MM.1S (cell line): ENCODE results near the gene CLSTN1.
"Not testable (repeated sequence)": the region's sequence is repeated elsewhere in the genome, so short reads cannot be mapped to it uniquely, and the experiment has no call there.

Experiments
- DNase-seq: peaks from one replicate; pipeline ENCODE4 v3.0.0-alpha.2; 2015
- H2AFZ ChIP-seq: fragments of 300-600 bp; sonication (generic); 2 replicates; pipeline ENCODE4 v1.6.0; 2016; ENCODE audit warnings: antibody characterized with exemption, low read length
- H3F3A ChIP-seq: fragments of 300-600 bp; sonication (generic); 2 replicates; pipeline ENCODE4 v1.6.1; 2016; ENCODE audit warnings: mild to moderate bottlenecking, antibody characterized with exemption, low read length, moderate library complexity, mixed read lengths; ENCODE audit not compliant: insufficient read depth
- H3K27ac ChIP-seq: fragments of 300-600 bp; sonication (generic); 2 replicates; pipeline ENCODE4 v1.5.1; 2016; ENCODE audit warnings: mild to moderate bottlenecking, low read length
- H3K27me3 ChIP-seq: fragments of 300-600 bp; sonication (generic); replicated peaks from 2 replicates; pipeline ENCODE4 v1.6.0; 2016; ENCODE audit warnings: low read length; ENCODE audit not compliant: insufficient read depth
- H3K36me3 ChIP-seq: fragments of 300-600 bp; sonication (generic); replicated peaks from 2 replicates; pipeline ENCODE4 v1.6.1; 2016; ENCODE audit warnings: mild to moderate bottlenecking, low read length, mixed read lengths; ENCODE audit not compliant: insufficient read depth
- H3K4me1 ChIP-seq: fragments of 300-600 bp; sonication (generic); 2 replicates; pipeline ENCODE4 v1.6.1; 2016; ENCODE audit warnings: low read length, mixed read lengths
- H3K4me2 ChIP-seq: fragments of 300-600 bp; sonication (generic); 2 replicates; pipeline ENCODE4 v1.6.0; 2016; ENCODE audit warnings: low read depth, low read length
- H3K4me3 ChIP-seq: fragments of 300-600 bp; sonication (generic); 2 replicates; pipeline ENCODE4 v1.5.1; 2016; ENCODE audit warnings: low read length, mixed read lengths
- H3K79me2 ChIP-seq: fragments of 300-600 bp; sonication (generic); 2 replicates; pipeline ENCODE4 v1.6.1; 2016; ENCODE audit warnings: mixed run types, low read length, mixed read lengths
- H3K9ac ChIP-seq: fragments of 300-600 bp; sonication (generic); 2 replicates; pipeline ENCODE4 v1.6.1; 2016; ENCODE audit warnings: low read length, mixed read lengths
- H3K9me2 ChIP-seq: fragments of 300-600 bp; sonication (generic); replicated peaks from 2 replicates; pipeline ENCODE4 v1.6.1; 2016; ENCODE audit warnings: mild to moderate bottlenecking, low read length, mixed read lengths; ENCODE audit not compliant: insufficient read depth
- H3K9me3 ChIP-seq: fragments of 300-600 bp; sonication (generic); replicated peaks from 2 replicates; pipeline ENCODE4 v1.6.1; 2016; ENCODE audit warnings: mild to moderate bottlenecking, low read length, mixed read lengths; ENCODE audit not compliant: insufficient read depth
- H4K20me1 ChIP-seq: fragments of 300-600 bp; sonication (generic); 2 replicates; pipeline ENCODE4 v1.6.1; 2016; ENCODE audit warnings: mild to moderate bottlenecking, low read length, moderate library complexity, mixed read lengths; ENCODE audit not compliant: insufficient read depth
- CTCF ChIP-seq: fragments of 300-600 bp; sonication (generic); IDR thresholded peaks from 2 replicates; pipeline ENCODE4 v1.5.1; 2016; ENCODE audit warnings: antibody characterized with exemption, low read length, mixed read lengths
- EZH2 ChIP-seq: fragments of 300-600 bp; sonication (generic); optimal IDR thresholded peaks from 2 replicates; pipeline ENCODE3; 2017; ENCODE audit warnings: low read depth, mild to moderate bottlenecking, antibody characterized with exemption, low read length, mixed read lengths
- EZH2phosphoT487 ChIP-seq: fragments of 300-600 bp; sonication (generic); IDR thresholded peaks from 2 replicates; pipeline ENCODE4 v1.6.1; 2018; ENCODE audit warnings: antibody characterized with exemption, low read length

Gene CLSTN1

GRCh38 chr1:9766759-9767442 lies 56.9 kb downstream of the CLSTN1 start:
- Histone ChIP-seq H3K27ac (no peak overlapping the region), H3K9ac (no peak overlapping the region), H3K36me3 (no peaks in the 10 kb centered on the region), H3K79me2 (peaks cover 42% of the 10 kb centered on the region), H4K20me1 (no peaks in the 10 kb centered on the region), H2AFZ (no peak overlapping the region), H3K4me3 (no peak overlapping the region), H3K4me2 (no peak overlapping the region), H3F3A (no peaks in the 10 kb centered on the region), H3K9me2 (no peaks in the 10 kb centered on the region), H3K9me3 (no peaks in the 10 kb centered on the region), H3K4me1 (no peaks in the 10 kb centered on the region), H3K27me3 (no peaks in the 10 kb centered on the region)
- no peak for DNase-seq
- TF ChIP-seq CTCF (no peak), EZH2phosphoT487 (no peak), EZH2 (no peak)

DNA sequence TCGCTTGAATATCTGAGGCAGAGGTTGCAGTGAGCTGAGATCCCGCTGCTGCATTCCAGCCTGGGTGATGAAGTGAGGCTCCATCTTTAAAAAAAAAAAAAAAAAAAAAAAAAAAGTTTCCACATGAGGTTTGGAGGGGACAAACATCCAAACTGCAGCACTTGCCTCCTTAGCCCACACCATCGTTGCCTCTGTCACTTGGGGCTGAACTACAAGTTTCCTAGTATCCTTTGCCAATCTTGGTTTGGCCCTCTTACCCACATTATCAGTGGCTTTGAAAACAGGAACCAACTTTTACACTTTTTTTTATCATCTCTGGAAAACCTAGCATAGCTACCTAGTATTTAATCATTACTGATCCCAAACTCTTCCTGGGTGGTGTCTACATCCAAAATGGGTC lies 59.2 kb downstream of the CLSTN1 start:
- Histone ChIP-seq H3K9me2 (no peaks in the 10 kb centered on the region), H3K36me3 (no peaks in the 10 kb centered on the region), H3K79me2 (peaks cover 51% of the 10 kb centered on the region), H3K27ac (no peak overlapping the region), H2AFZ (no peak overlapping the region), H3K4me1 (no peaks in the 10 kb centered on the region), H3K4me3 (no peak overlapping the region), H3K9ac (no peak overlapping the region), H3F3A (no peaks in the 10 kb centered on the region), H4K20me1 (no peaks in the 10 kb centered on the region), H3K27me3 (no peaks in the 10 kb centered on the region), H3K9me3 (no peaks in the 10 kb centered on the region), H3K4me2 (no peak overlapping the region)
- no peak for DNase-seq
- no peak for TF ChIP-seq EZH2
- no peak for TF ChIP-seq EZH2phosphoT487
- TF ChIP-seq CTCF = no peak

DNA sequence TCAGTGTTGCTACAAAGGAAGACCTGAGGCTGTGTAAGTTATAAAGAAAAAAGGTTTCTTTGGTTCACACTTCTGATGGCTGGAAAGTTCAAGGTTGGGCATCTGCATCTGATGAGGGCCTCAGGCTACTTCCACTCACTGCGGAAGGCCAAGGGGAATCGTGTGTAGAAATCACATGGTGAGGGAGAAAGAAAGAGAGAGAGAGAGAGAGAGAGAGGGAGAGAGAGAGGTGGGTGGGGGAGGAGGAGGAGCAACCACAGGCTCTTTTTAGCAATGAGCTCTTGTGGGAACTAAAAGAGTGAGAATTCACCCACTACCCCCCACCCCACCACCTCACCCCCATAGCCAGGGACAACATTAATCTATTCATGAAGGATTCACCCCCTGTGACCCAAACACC lies 59.9 kb downstream of the CLSTN1 start:
- no peak for DNase-seq
- Histone ChIP-seq H3K9me3 (no peaks in the 10 kb centered on the region), H3K27ac (no peak overlapping the region), H3K9me2 (no peaks in the 10 kb centered on the region), H3K4me1 (no peaks in the 10 kb centered on the region), H3K4me2 (no peak overlapping the region), H2AFZ (no peak overlapping the region), H3K79me2 (peaks cover 53% of the 10 kb centered on the region), H3F3A (no peaks in the 10 kb centered on the region), H3K9ac (no peak overlapping the region), H3K4me3 (no peak overlapping the region), H3K27me3 (no peaks in the 10 kb centered on the region), H4K20me1 (no peaks in the 10 kb centered on the region), H3K36me3 (no peaks in the 10 kb centered on the region)
- TF ChIP-seq EZH2 (no peak), CTCF (no peak), EZH2phosphoT487 (no peak)

DNA sequence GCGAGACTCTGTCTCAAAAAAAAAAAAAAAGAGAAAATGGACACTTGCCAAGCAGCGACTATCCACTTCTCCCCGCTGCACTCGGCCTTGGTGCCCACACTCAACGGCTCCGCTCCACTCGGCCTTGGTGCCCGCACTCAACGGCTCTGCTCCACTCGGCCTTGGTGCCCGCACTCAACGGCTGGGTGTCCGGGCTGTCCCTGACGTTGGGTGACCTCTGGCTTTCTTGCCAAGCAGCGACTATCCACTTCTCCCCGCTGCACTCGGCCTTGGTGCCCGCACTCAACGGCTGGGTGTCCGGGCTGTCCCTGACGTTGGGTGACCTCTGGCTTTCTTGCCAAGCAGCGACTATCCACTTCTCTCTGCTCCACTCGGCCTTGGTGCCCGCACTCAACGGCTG lies 61.3 kb downstream of the CLSTN1 start:
- not testable (repeated sequence) for H3K27ac ChIP-seq, H3K9me2 ChIP-seq, H4K20me1 ChIP-seq, DNase-seq, H2AFZ ChIP-seq, H3K4me2 ChIP-seq, H3K4me3 ChIP-seq, H3K9me3 ChIP-seq, H3K27me3 ChIP-seq, H3K4me1 ChIP-seq, H3K9ac ChIP-seq, H3K36me3 ChIP-seq, H3F3A ChIP-seq
- peaks cover 57% of the 10 kb centered on the region for H3K79me2 ChIP-seq
